DND-41 (cell line): Measurements from ENCODE around the gene RNF157.
"Not testable (repeated sequence)": the region's sequence is repeated elsewhere in the genome, so short reads cannot be mapped to it uniquely, and the experiment has no call there.

Experiments used
- ATAC-seq: fragments of 200-7000 bp; cut with Tn5 transposase; 3 replicates; pipeline ENCODE4 v1.9.1; 2021; ENCODE audit warnings: low read depth; ENCODE audit not compliant: insufficient read depth
- DNase-seq: peaks from one replicate; pipeline ENCODE4 v3.0.0-alpha.2; 2020
- H2AFZ ChIP-seq: 2 replicates; pipeline ENCODE4 v1.6.0; 2012; ENCODE audit warnings: low read depth, low read length
- H3K27ac ChIP-seq: 2 replicates; pipeline ENCODE4 v1.5.1; 2012; ENCODE audit warnings: low read length, inconsistent platforms
- H3K27me3 ChIP-seq: fragments of 200-600 bp; sonication (generic); 2 replicates; pipeline ENCODE4 v1.6.0; 2012; ENCODE audit warnings: low read length, mild to moderate bottlenecking, inconsistent platforms; ENCODE audit not compliant: insufficient read depth, poor library complexity
- H3K36me3 ChIP-seq: 2 replicates; pipeline ENCODE4 v1.5.1; 2012; ENCODE audit warnings: low read length, inconsistent platforms; ENCODE audit not compliant: insufficient read depth
- H3K4me1 ChIP-seq: 2 replicates; pipeline ENCODE4 v1.5.1; 2012; ENCODE audit warnings: mild to moderate bottlenecking, low read length; ENCODE audit not compliant: insufficient read depth
- H3K4me2 ChIP-seq: 2 replicates; pipeline ENCODE4 v1.6.0; 2012; ENCODE audit warnings: mild to moderate bottlenecking, moderate library complexity, low read length, inconsistent platforms; ENCODE audit not compliant: insufficient read depth
- H3K4me3 ChIP-seq, 2 experiments: fragments of 200-600 bp in 1 of 2; shearing (Covaris generic) in 1 of 2; 2 replicates each; pipeline ENCODE4 v1.5.1; 2012 to 2016; ENCODE audit warnings: inconsistent platforms in 2 of 2, low read length in 2 of 2, mild to moderate bottlenecking in 2 of 2, low read depth in 1 of 2, moderate library complexity in 1 of 2
- H3K79me2 ChIP-seq: 2 replicates; pipeline ENCODE4 v1.6.0; 2012; ENCODE audit warnings: low read length, inconsistent platforms; ENCODE audit not compliant: insufficient read depth
- H3K9ac ChIP-seq: 2 replicates; pipeline ENCODE4 v1.6.0; 2012; ENCODE audit warnings: low read depth, mild to moderate bottlenecking, inconsistent platforms, low read length, moderate library complexity
- H3K9me3 ChIP-seq: 2 replicates; pipeline ENCODE4 v1.5.1; 2012; ENCODE audit warnings: low read length, moderate library complexity, mild to moderate bottlenecking, inconsistent platforms; ENCODE audit not compliant: insufficient read depth, severe bottlenecking
- H4K20me1 ChIP-seq: 2 replicates; pipeline ENCODE4 v1.6.0; 2012; ENCODE audit warnings: low read length; ENCODE audit not compliant: insufficient read depth
- EZH2 ChIP-seq: IDR thresholded peaks from 3 replicates; pipeline ENCODE4 v1.6.1; 2012; ENCODE audit warnings: borderline replicate concordance, low read depth, mild to moderate bottlenecking, moderate library complexity, low read length, inconsistent platforms; ENCODE audit not compliant: severe bottlenecking
- TF ChIP-seq, protein P1 (sequence below): IDR thresholded peaks from 2 replicates; pipeline ENCODE4 v1.5.1; 2012; ENCODE audit warnings: borderline replicate concordance, low read length, moderate library complexity, mild to moderate bottlenecking; ENCODE audit not compliant: poor library complexity, severe bottlenecking; ENCODE audit errors: extremely low read depth

RNF157 gene

DNA sequence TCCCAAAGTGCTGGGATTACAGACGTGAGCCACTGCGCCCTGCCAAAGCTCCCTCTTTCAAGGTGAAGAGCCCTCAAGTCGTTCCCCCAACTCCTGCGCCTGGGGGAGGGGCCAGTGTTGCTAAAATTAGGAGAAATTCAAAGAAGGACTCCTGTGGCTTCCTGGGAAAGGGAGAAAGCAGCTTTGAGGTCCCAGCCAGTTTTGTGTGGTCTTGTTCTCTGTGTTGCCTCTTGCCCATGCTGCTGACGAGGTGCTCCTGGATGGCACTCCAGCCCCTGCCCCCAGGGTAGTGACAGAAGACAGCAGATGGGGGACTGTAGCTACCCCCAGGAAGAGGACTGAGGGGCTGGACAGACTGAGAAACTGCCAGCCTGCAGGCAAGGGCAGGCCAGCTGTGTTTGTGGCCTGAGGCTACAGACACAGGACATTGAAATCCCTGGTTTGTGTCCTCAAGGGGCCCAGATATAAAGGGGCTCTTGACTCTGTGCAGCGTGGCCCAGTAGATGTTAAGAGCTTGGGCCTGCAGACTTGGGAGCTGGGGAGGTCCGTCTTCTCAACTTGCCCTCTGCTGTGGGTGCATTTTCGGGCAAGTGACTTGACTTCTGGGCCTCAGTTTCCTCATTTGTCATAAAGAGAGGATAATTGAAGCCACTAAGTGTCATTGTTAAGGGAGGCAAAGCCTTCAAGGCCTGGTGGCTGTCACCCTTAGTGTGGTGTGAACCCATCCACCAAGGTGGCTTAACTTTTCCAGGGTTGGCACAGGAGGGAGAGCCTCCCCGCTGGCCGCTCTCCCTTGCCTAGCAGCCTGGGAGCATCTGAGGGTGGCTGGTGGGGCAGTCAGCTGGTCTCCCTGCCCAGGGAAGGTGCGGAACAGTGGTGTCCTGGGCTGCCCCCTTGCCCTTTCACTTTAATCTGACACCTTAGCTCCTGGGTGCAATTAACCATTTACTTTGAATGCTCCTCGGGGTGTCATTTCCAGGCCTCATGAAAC lies 29.0 kb upstream of the RNF157 start:
- H3K4me2 ChIP-seq, result peak overlapping the region; percentile 41
- H3K9ac ChIP-seq, result no peak overlapping the region; the same call in 1 of the 2 replicates

GRCh38 chr17:76268015-76268749 lies 27.9 kb upstream of the RNF157 start:
- H3K27ac ChIP-seq, result peak overlapping the region; percentile 41
- no peaks in the 10 kb centered on the region for H3K27me3 ChIP-seq
- peak overlapping the region; percentile 96; the same call in 1 of the 2 replicates for H3K9ac ChIP-seq
- peak overlapping the region; percentile 91 for H3K4me2 ChIP-seq
- peaks cover 54% of the 10 kb centered on the region for H3K79me2 ChIP-seq
- H2AFZ ChIP-seq, result no peak overlapping the region
- peaks cover 56% of the 10 kb centered on the region for H3K4me1 ChIP-seq
- H3K9me3 ChIP-seq, result no peaks in the 10 kb centered on the region
- ATAC-seq, result no peak
- 0 out of 4 replicates have a peak overlapping the region, but pooled peaks of 1 of the 2 experiments have one; percentile 76 for H3K4me3 ChIP-seq
- TF ChIP-seq EZH2, result no peak
- TF ChIP-seq, protein P1, sequence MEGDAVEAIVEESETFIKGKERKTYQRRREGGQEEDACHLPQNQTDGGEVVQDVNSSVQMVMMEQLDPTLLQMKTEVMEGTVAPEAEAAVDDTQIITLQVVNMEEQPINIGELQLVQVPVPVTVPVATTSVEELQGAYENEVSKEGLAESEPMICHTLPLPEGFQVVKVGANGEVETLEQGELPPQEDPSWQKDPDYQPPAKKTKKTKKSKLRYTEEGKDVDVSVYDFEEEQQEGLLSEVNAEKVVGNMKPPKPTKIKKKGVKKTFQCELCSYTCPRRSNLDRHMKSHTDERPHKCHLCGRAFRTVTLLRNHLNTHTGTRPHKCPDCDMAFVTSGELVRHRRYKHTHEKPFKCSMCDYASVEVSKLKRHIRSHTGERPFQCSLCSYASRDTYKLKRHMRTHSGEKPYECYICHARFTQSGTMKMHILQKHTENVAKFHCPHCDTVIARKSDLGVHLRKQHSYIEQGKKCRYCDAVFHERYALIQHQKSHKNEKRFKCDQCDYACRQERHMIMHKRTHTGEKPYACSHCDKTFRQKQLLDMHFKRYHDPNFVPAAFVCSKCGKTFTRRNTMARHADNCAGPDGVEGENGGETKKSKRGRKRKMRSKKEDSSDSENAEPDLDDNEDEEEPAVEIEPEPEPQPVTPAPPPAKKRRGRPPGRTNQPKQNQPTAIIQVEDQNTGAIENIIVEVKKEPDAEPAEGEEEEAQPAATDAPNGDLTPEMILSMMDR, result no peak
- peaks cover 52% of the 10 kb centered on the region for H4K20me1 ChIP-seq
- peaks cover 60% of the 10 kb centered on the region for H3K36me3 ChIP-seq
- peak; percentile 56 for DNase-seq

More for the DNA sequence above, 29.0 kb upstream of the RNF157 start:
- Histone ChIP-seq H3K27ac (peak overlapping the region; percentile 60), H3K4me1 (peaks cover 50% of the 10 kb centered on the region), H4K20me1 (peaks cover 52% of the 10 kb centered on the region), H3K27me3 (no peaks in the 10 kb centered on the region), H2AFZ (no peak overlapping the region), H3K79me2 (peaks cover 54% of the 10 kb centered on the region), H3K9me3 (no peaks in the 10 kb centered on the region), H3K4me3 (0 out of 4 replicates have a peak overlapping the region, but pooled peaks of 1 of the 2 experiments have one; percentile 12), H3K36me3 (peaks cover 60% of the 10 kb centered on the region)
- ATAC-seq (no peak), DNase-seq (no peak)
- no peak for TF ChIP-seq EZH2
- TF ChIP-seq, protein P1, result no peak

DNA sequence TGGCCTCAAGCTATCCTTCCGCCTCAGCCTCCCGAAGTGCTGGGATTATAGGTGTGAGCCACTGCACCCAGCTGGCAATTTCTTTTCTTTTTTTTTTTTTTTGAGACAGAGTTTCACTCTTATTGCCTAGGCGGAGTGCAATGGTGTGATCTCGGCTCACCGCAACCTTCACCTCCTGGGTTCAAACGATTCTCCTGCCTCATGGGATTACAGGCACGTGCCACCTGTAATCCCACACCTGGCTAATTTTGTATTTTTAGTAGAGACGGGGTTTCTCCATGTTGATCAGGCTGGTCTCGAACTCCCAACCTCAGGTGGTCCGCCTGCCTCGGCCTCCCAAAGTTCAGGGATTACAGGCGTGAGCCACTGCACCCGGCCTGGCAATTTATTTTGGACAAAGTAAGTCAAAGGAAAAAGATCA lies 27.3 kb upstream of the RNF157 start:
- Histone ChIP-seq H3K79me2 (peaks cover 54% of the 10 kb centered on the region), H3K4me3 (peak overlapping the region in 1 of 2 experiments; percentile 76; a peak in 1 of 4 replicates), H3K27ac (peak overlapping the region; percentile 41; the same call in 1 of the 2 replicates), H3K4me2 (peak overlapping the region; percentile 91), H3K4me1 (peaks cover 56% of the 10 kb centered on the region), H4K20me1 (peaks cover 52% of the 10 kb centered on the region), H3K9ac (peak overlapping the region; percentile 96; the same call in 1 of the 2 replicates), H3K36me3 (peaks cover 60% of the 10 kb centered on the region)
- H3K9me3 ChIP-seq, ATAC-seq, H2AFZ ChIP-seq, H3K27me3 ChIP-seq, DNase-seq: not testable (repeated sequence)
